GM23338 (cell line): Measurements from ENCODE around the gene FKRP. TPM values are rescaled to one million over a fixed set of nuclear protein-coding genes. Genes with fewer than 3 reads are reported as not detected.
A peak's percentile ranks its signal among the peaks of the same experiment; 100 is the strongest.

ENCODE experiments used
- ATAC-seq: fragments of 200-7000 bp; cut with Tn5 transposase; 3 replicates; pipeline ENCODE4 v1.9.1; 2020
- DNase-seq: peaks from one replicate; pipeline ENCODE4 v3.0.0-alpha.2; 2015; ENCODE audit warnings: low spot score
- H2AFZ ChIP-seq: fragments of 200-600 bp; sonication (generic); 2 replicates; pipeline ENCODE4 v1.8.0; 2016; ENCODE audit warnings: antibody characterized with exemption, mild to moderate bottlenecking, moderate library complexity
- H3F3A ChIP-seq: fragments of 200-600 bp; sonication (generic); replicated peaks from 2 replicates; pipeline ENCODE4 v1.8.0; 2017; ENCODE audit warnings: antibody characterized with exemption, mixed run types, low read depth
- H3K27ac ChIP-seq: fragments of 200-600 bp; sonication (generic); 2 replicates; pipeline ENCODE4 v1.6.1; 2016; ENCODE audit warnings: low read depth
- H3K27me3 ChIP-seq: fragments of 200-600 bp; sonication (generic); 2 replicates; pipeline ENCODE4 v1.8.0; 2016; ENCODE audit warnings: mild to moderate bottlenecking, mixed run types, moderate library complexity; ENCODE audit not compliant: insufficient read depth
- H3K36me3 ChIP-seq: fragments of 200-600 bp; sonication (generic); 2 replicates; pipeline ENCODE4 v1.8.0; 2016; ENCODE audit warnings: mild to moderate bottlenecking; ENCODE audit not compliant: insufficient read depth
- H3K4me1 ChIP-seq: fragments of 200-600 bp; sonication (generic); 2 replicates; pipeline ENCODE4 v1.8.0; 2016; ENCODE audit warnings: mild to moderate bottlenecking, moderate library complexity; ENCODE audit not compliant: insufficient read depth
- H3K4me2 ChIP-seq: fragments of 200-600 bp; sonication (generic); 2 replicates; pipeline ENCODE4 v1.7.1; 2017; ENCODE audit warnings: mixed run types
- H3K4me3 ChIP-seq: fragments of 200-600 bp; sonication (generic); 2 replicates; pipeline ENCODE4 v1.6.1; 2016; ENCODE audit warnings: mixed run types
- H3K79me2 ChIP-seq: fragments of 200-600 bp; sonication (generic); replicated peaks from 2 replicates; pipeline ENCODE4 v1.8.0; 2017; ENCODE audit warnings: mild to moderate bottlenecking; ENCODE audit not compliant: insufficient read depth
- H3K9me2 ChIP-seq: fragments of 200-600 bp; sonication (generic); 2 replicates; pipeline ENCODE4 v1.8.0; 2017; ENCODE audit not compliant: insufficient read depth
- H4K20me1 ChIP-seq: fragments of 200-600 bp; sonication (generic); replicated peaks from 2 replicates; pipeline ENCODE4 v1.8.0; 2017; ENCODE audit warnings: mild to moderate bottlenecking; ENCODE audit not compliant: insufficient read depth
- H3K27ac Mint-ChIP-seq: 2 replicates; pipeline ENCODE4 v1.8.0; 2020; ENCODE audit warnings: inconsistent platforms, mild to moderate bottlenecking, moderate library complexity, mixed read lengths
- H3K27me3 Mint-ChIP-seq: 3 replicates; pipeline ENCODE4 v1.8.0; 2022; ENCODE audit warnings: low read depth, mild to moderate bottlenecking, moderate library complexity, mixed read lengths, inconsistent platforms; ENCODE audit not compliant: insufficient read depth, poor library complexity
- H3K36me3 Mint-ChIP-seq: 3 replicates; pipeline ENCODE4 v1.8.0; 2021; ENCODE audit warnings: low read depth, mild to moderate bottlenecking, inconsistent platforms, moderate library complexity, mixed read lengths
- H3K4me1 Mint-ChIP-seq: 3 replicates; pipeline ENCODE4 v1.8.0; 2020; ENCODE audit warnings: mild to moderate bottlenecking, inconsistent platforms, mixed read lengths
- H3K4me3 Mint-ChIP-seq: 3 replicates; pipeline ENCODE4 v1.8.0; 2021; ENCODE audit warnings: moderate library complexity, mild to moderate bottlenecking, inconsistent platforms, mixed read lengths
- H3K9me3 Mint-ChIP-seq: 3 replicates; pipeline ENCODE4 v1.8.0; 2020; ENCODE audit warnings: moderate library complexity, mild to moderate bottlenecking, inconsistent platforms, mixed read lengths
- CREB1 ChIP-seq: fragments of 250-450 bp; sonication (Bioruptor Pico); IDR thresholded peaks from 2 replicates; pipeline ENCODE4 v1.5.0; 2020; ENCODE audit warnings: low read depth, mild to moderate bottlenecking, moderate library complexity
- CTCF ChIP-seq, 2 experiments: fragments of 200-600 bp in 1 of 2; sonication (generic) in 1 of 2; conservative IDR thresholded peaks; 2 replicates each; pipeline versions ENCODE4 v1.5.1 to v1.6.1; 2016 to 2017; ENCODE audit warnings: antibody characterized with exemption in 2 of 2, low read depth in 2 of 2, mild to moderate bottlenecking in 2 of 2, moderate library complexity in 1 of 2
- ETS1 ChIP-seq: IDR thresholded peaks from 2 replicates; pipeline ENCODE4 v1.6.1; 2016; ENCODE audit warnings: antibody characterized with exemption
- EZH2 ChIP-seq: fragments of 200-600 bp; sonication (generic); IDR thresholded peaks from one replicate; pipeline ENCODE4 v1.8.0; 2017; ENCODE audit warnings: antibody characterized with exemption, mild to moderate bottlenecking, low read depth; ENCODE audit not compliant: unreplicated experiment
- JUNB ChIP-seq: IDR thresholded peaks from one replicate; pipeline ENCODE4 v1.6.1; 2016; ENCODE audit warnings: antibody characterized with exemption; ENCODE audit not compliant: unreplicated experiment
- NANOG ChIP-seq: IDR thresholded peaks from 2 replicates; pipeline ENCODE4 v1.6.1; 2016; ENCODE audit warnings: antibody characterized with exemption, borderline replicate concordance
- POLR2AphosphoS5 ChIP-seq: IDR thresholded peaks from 2 replicates; pipeline ENCODE4 v1.6.1; 2016; ENCODE audit warnings: antibody characterized with exemption, low read depth
- REST ChIP-seq: IDR thresholded peaks from one replicate; pipeline ENCODE4 v1.6.1; 2018; ENCODE audit warnings: antibody characterized with exemption; ENCODE audit not compliant: unreplicated experiment
- STAT1 ChIP-seq: IDR thresholded peaks from one replicate; pipeline ENCODE4 v1.6.1; 2016; ENCODE audit warnings: antibody characterized with exemption; ENCODE audit not compliant: unreplicated experiment
- ZNF462 ChIP-seq: fragments of 250-450 bp; sonication (Bioruptor Pico); IDR thresholded peaks from 2 replicates; pipeline ENCODE4 v1.5.0; 2020; ENCODE audit warnings: mild to moderate bottlenecking, moderate library complexity
- polyA plus RNA-seq: library from polyadenylated mRNA; unstranded; fragments of >200 nt; fragmentation: Nextera tagmentation; extraction: Ambion mirVana; gene quantifications from 2 replicates; pipeline ENCODE4 v1.2.1, GENCODE V29; 2016
- total RNA-seq: library from RNA; depleted of rRNA; stranded (reverse); fragments of >200 nt; shearing (Covaris generic); gene quantifications from 2 replicates; pipeline ENCODE4 v1.2.3, GENCODE V29; 2014

The FKRP gene
- total and polyA plus RNA-seq, 2 experiments from 2014 or later: 11.5 to 31.9 TPM

- Mint-ChIP-seq H3K27ac (peak within 1 kb of the TSS; percentile 100), H3K4me1 (peaks cover 31% of the 10 kb centered on the region), H3K4me3 (peak within 1 kb of the TSS; percentile 97), H3K36me3 (peaks cover 42% of the 10 kb centered on the region), H3K9me3 (peaks cover 5% of the 10 kb centered on the region; the same call in 1 of the 3 replicates), H3K27me3 (peaks cover 32% of the 10 kb centered on the region)
- H3F3A ChIP-seq: peaks cover 22% of the 10 kb centered on the region
- peaks cover 17% of the 10 kb centered on the region for H3K36me3 ChIP-seq
- peaks cover 22% of the 10 kb centered on the region for H4K20me1 ChIP-seq
- no peak within 1 kb of the TSS for H2AFZ ChIP-seq
- no peaks in the 10 kb centered on the region for H3K9me2 ChIP-seq
- TF ChIP-seq ZNF462 (CRISPR knock-in tag) (no peak), JUNB (no peak), REST (peak; percentile 21), NANOG (no peak), CTCF (conservative IDR thresholded peaks at IDR 0.05; ENCODE audit: low read depth in 2 of 2) (no peak), CREB1 (no peak), ETS1 (peak; percentile 61; the same call in 1 of the 2 replicates), POLR2AphosphoS5 (peak; percentile 100), EZH2 (no peak), STAT1 (no peak)
- H3K4me2 ChIP-seq: peak within 1 kb of the TSS; percentile 99
- H3K4me1 ChIP-seq: peaks cover 26% of the 10 kb centered on the region
- ATAC-seq (peak; percentile 74), DNase-seq (peak; percentile 99)
- H3K27me3 ChIP-seq: peaks cover 6% of the 10 kb centered on the region
- peak within 1 kb of the TSS; percentile 98 for H3K4me3 ChIP-seq
- no peak within 1 kb of the TSS; the same call in 1 of the 2 replicates for H3K27ac ChIP-seq
- peaks cover 49% of the 10 kb centered on the region for H3K79me2 ChIP-seq
Observed at GRCh38 chr19:46788262-46788967, 42.6 kb downstream of the FKRP start, which contains the start of gene SLC1A5. Gene SLC1A5 (minus strand): TSS chr19:46788594. CDS start chr19:46787965, 629 bp downstream.
